Upper lobe of left lung (tissue), 6 donors: ENCODE results near the gene UBE2E3. TPM values are rescaled to one million over a fixed set of nuclear protein-coding genes. Genes with fewer than 3 reads are reported as not detected.

Source experiments
- ATAC-seq, 2 donors: fragments of 200-7000 bp; cut with Tn5 transposase; one replicate each; pipeline ENCODE4 v1.9.1; 2022; ENCODE audit warnings: mild to moderate bottlenecking in 2 of 2, moderate library complexity in 2 of 2; ENCODE audit not compliant: low FRiP score in 2 of 2
- DNase-seq, 2 donors: peaks; one replicate each; pipeline ENCODE4 v3.0.0-alpha.2; 2019 to 2020
- H3K27ac ChIP-seq, 4 donors: fragments of 200-600 bp; sonication (generic); one replicate each; pipeline ENCODE4 v1.5.1; 2016 to 2019
- H3K27me3 ChIP-seq, 4 donors: fragments of 200-600 bp; sonication (generic); one replicate each; pipeline ENCODE4 v1.5.1; 2017 to 2019
- H3K36me3 ChIP-seq, 4 donors: fragments of 200-600 bp; sonication (generic); one replicate each; pipeline ENCODE4 v1.5.1; 2016 to 2019
- H3K4me1 ChIP-seq, 4 donors: fragments of 200-600 bp; sonication (generic); one replicate each; pipeline ENCODE4 v1.5.1; 2018 to 2019
- H3K4me3 ChIP-seq, 4 donors: fragments of 200-600 bp; sonication (generic); one replicate each; pipeline ENCODE4 v1.5.1; 2017 to 2019; ENCODE audit warnings: mild to moderate bottlenecking in 2 of 4, moderate library complexity in 1 of 4
- H3K9me3 ChIP-seq, 4 donors: fragments of 200-600 bp; sonication (generic); one replicate each; pipeline ENCODE4 v1.5.1; 2018 to 2019
- EP300 ChIP-seq, 4 donors: sonication (generic); formaldehyde crosslinking; IDR thresholded peaks; one replicate each; pipeline ENCODE4 v1.5.1; 2017; ENCODE audit warnings: antibody characterized with exemption in 4 of 4, control low read depth in 2 of 4
- POLR2A ChIP-seq, 4 donors: fragments of 450-650 bp; IDR thresholded peaks; one replicate each; pipeline ENCODE4 v1.5.1; 2016 to 2017; ENCODE audit warnings: antibody characterized with exemption in 4 of 4, mild to moderate bottlenecking in 2 of 4
- POLR2AphosphoS5 ChIP-seq, 2 donors: sonication (generic); formaldehyde crosslinking; IDR thresholded peaks; one replicate each; pipeline ENCODE4 v1.5.1; 2017; ENCODE audit warnings: antibody characterized with exemption in 2 of 2
- WGBS, 2 donors: methylation state at CpG; one replicate each; pipeline ENCODE4 v1.1.5; 2017 to 2018; 5-methylcytosine and 5-hydroxymethylcytosine counted together
- total RNA-seq, 6 donors: library from RNA; depleted of rRNA in 4 of 6; stranded (reverse); fragments of >200 nt in 4 of 6; gene quantifications; one replicate each; pipeline versions ENCODE4 v1.1.0 to v1.2.1, GENCODE V29; 2016 to 2021
- TF ChIP-seq, protein P1 (sequence below), 6 experiments: fragments of 450-650 bp in 4 of 6; fragments of 200-600 bp in 2 of 6; sonication (generic) in 2 of 6; IDR thresholded peaks; one replicate each; pipeline ENCODE4 v1.5.1; 2016 to 2019; ENCODE audit warnings: antibody characterized with exemption in 6 of 6
- donor health status: DM: no; HTN: no; CAD: no; lungs with moderate emphysema.
- donor health status: DM: no; HTN: yes; CAD: no; lungs with severe emphysema.

Gene UBE2E3
- total RNA-seq, 6 donors from 2014 or later, result 39.6 to 178 (median 45.4) TPM

GRCh38 chr2:180983468-180984242 lies 3.2 kb downstream of the UBE2E3 start:
- Histone ChIP-seq H3K27me3 (no peaks in the 10 kb centered on the region), H3K27ac (no peak overlapping the region), H3K36me3 (no peaks in the 10 kb centered on the region), H3K9me3 (no peaks in the 10 kb centered on the region), H3K4me3 (no peak overlapping the region), H3K4me1 (peaks cover 34 to 53% (median 47%) of the 10 kb centered on the region in 4 donors)
- ATAC-seq (peak in 1 of 2 donors; percentile 57), DNase-seq (peak in 1 of 2 donors; percentile 37)
- TF ChIP-seq, protein P1, sequence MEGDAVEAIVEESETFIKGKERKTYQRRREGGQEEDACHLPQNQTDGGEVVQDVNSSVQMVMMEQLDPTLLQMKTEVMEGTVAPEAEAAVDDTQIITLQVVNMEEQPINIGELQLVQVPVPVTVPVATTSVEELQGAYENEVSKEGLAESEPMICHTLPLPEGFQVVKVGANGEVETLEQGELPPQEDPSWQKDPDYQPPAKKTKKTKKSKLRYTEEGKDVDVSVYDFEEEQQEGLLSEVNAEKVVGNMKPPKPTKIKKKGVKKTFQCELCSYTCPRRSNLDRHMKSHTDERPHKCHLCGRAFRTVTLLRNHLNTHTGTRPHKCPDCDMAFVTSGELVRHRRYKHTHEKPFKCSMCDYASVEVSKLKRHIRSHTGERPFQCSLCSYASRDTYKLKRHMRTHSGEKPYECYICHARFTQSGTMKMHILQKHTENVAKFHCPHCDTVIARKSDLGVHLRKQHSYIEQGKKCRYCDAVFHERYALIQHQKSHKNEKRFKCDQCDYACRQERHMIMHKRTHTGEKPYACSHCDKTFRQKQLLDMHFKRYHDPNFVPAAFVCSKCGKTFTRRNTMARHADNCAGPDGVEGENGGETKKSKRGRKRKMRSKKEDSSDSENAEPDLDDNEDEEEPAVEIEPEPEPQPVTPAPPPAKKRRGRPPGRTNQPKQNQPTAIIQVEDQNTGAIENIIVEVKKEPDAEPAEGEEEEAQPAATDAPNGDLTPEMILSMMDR (IDR thresholded peaks at IDR 0.05), result peak in 1 of 6 experiments; percentile 6
- TF ChIP-seq EP300 (IDR thresholded peaks at IDR 0.05), result no peak

DNA sequence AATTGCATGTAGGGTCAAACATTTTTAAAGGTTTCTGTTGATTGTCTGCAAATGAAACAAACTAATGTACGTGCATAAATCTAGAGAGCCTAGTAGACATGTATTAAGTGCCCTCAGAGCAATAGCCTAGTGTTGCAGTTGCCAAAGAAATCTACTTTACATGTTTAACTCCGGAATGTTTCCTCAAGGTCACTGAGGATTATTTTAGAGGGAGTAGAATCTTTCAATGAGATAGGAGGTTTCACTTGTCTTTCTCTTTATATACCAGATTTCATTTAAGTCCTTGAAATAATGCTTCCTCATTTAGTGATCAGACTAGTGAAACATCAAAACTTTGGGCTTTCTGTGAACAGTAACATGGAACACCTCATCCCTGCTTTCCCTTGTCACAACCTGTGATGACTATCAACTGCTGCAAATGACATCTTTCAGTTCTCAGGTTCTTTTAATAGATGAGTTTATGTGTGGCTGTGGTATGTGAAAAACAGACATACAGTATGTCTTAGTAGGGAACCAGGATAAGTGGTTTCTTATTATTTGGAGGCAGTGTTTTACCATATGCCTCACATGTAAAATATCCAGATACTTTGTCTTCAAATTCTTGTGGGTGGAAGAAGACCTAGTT lies 5.5 kb downstream of the UBE2E3 start:
- TF ChIP-seq POLR2AphosphoS5 (IDR thresholded peaks at IDR 0.05), result no peak
- TF ChIP-seq, protein P1 (IDR thresholded peaks at IDR 0.05), result no peak
- no peak for TF ChIP-seq POLR2A (IDR thresholded peaks at IDR 0.05)
- no peak for TF ChIP-seq EP300 (IDR thresholded peaks at IDR 0.05)
- WGBS, 2 donors, result 48 to 49% methylated on average over 2 of the region's 2 CpGs
- ATAC-seq (no peak), DNase-seq (no peak)
- Histone ChIP-seq H3K36me3 (no peaks in the 10 kb centered on the region), H3K27ac (no peak overlapping the region), H3K4me1 (peaks cover 34 to 45% (median 41%) of the 10 kb centered on the region in 4 donors), H3K4me3 (no peak overlapping the region), H3K27me3 (no peaks in the 10 kb centered on the region), H3K9me3 (no peaks in the 10 kb centered on the region)

- peaks cover 27 to 39% (median 37%) of the 10 kb centered on the region in 4 donors for H3K4me1 ChIP-seq
- H3K36me3 ChIP-seq, result no peaks in the 10 kb centered on the region
- ATAC-seq (no peak), DNase-seq (no peak)
- no peak for TF ChIP-seq POLR2AphosphoS5 (IDR thresholded peaks at IDR 0.05)
- TF ChIP-seq, protein P1 (IDR thresholded peaks at IDR 0.05), result no peak
- no peak for TF ChIP-seq POLR2A (IDR thresholded peaks at IDR 0.05)
- no peak for TF ChIP-seq EP300 (IDR thresholded peaks at IDR 0.05)
- H3K4me3 ChIP-seq, result no peak overlapping the region
- no peaks in the 10 kb centered on the region for H3K9me3 ChIP-seq
- no peaks in the 10 kb centered on the region for H3K27me3 ChIP-seq
- WGBS, 2 donors, result 91 to 92% methylated on average over 2 of the region's 2 CpGs
- H3K27ac ChIP-seq, result no peak overlapping the region
Measured at GRCh38 chr2:180987146-180987545, 6.7 kb downstream of the UBE2E3 start.

DNA sequence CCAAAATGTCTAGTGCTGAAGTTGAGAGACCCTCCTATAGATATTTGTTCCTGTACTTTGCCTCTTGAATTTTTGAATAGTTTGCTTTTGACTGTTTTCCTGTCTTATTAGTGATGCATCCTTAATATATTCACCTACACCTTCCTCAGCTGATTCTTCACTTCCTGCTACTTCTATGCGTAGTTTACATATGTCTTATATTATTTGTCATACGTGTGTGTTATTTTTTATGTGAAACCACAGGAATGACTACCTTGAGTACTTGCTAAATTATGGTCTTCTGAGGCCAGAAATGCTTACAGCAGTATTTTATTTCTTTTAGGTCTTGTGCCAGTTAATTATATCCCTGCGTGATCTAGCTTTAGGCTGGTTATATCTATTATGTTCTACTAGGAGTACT lies 9.9 kb downstream of the UBE2E3 start:
- no peak for DNase-seq
- TF ChIP-seq POLR2AphosphoS5 (IDR thresholded peaks at IDR 0.05) (no peak), EP300 (IDR thresholded peaks at IDR 0.05) (no peak), POLR2A (IDR thresholded peaks at IDR 0.05) (no peak)
- TF ChIP-seq, protein P1 (IDR thresholded peaks at IDR 0.05), result no peak
- ATAC-seq, result no peak
- H3K36me3 ChIP-seq, result no peaks in the 10 kb centered on the region
- peaks cover 6 to 11% (median 6%) of the 10 kb centered on the region in 4 donors for H3K4me1 ChIP-seq
- no peak overlapping the region for H3K4me3 ChIP-seq
- no peaks in the 10 kb centered on the region for H3K27me3 ChIP-seq
- no peaks in the 10 kb centered on the region for H3K9me3 ChIP-seq
- 45 to 90% methylated on average over 3 of the region's 3 CpGs for WGBS, 2 donors
- no peak overlapping the region for H3K27ac ChIP-seq
